Measurements from ENCODE around the gene RNU6-9.

- no peak for TF ChIP-seq CTCF (IDR thresholded peaks at IDR 0.05)
- TF ChIP-seq POLR2A (IDR thresholded peaks at IDR 0.05), result no peak
Measured at GRCh38 chr19:902093-902370, 8.7 kb downstream of the RNU6-9 start.
